Measurements from ENCODE around the gene RCCD1. TPM values are rescaled to one million over a fixed set of nuclear protein-coding genes. Genes with fewer than 3 reads are reported as not detected.

Gene RCCD1
- polyA plus RNA-seq, 1 donor from 2014 or later: 4.5 TPM

DNA sequence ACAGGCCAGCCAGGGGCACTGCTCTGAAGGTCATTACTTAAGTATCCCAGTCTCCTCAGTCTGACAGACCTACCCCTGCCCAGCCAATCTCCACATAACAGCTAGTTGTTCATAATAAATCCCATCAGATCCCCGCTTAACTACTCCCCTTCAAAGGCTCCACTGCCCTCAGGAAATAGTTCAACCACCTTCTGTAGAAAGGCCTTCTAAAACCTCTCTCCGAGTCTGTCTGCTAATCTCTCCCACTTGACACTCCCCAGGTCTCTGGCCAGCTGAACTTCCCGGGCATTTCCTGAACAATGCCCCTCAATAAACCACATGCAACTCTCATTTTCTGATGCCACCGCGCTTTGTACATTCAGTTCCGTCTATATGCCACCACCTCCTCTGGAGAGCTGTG, 33.6 kb downstream of the RCCD1 start (continued):
- TF ChIP-seq, protein P1, sequence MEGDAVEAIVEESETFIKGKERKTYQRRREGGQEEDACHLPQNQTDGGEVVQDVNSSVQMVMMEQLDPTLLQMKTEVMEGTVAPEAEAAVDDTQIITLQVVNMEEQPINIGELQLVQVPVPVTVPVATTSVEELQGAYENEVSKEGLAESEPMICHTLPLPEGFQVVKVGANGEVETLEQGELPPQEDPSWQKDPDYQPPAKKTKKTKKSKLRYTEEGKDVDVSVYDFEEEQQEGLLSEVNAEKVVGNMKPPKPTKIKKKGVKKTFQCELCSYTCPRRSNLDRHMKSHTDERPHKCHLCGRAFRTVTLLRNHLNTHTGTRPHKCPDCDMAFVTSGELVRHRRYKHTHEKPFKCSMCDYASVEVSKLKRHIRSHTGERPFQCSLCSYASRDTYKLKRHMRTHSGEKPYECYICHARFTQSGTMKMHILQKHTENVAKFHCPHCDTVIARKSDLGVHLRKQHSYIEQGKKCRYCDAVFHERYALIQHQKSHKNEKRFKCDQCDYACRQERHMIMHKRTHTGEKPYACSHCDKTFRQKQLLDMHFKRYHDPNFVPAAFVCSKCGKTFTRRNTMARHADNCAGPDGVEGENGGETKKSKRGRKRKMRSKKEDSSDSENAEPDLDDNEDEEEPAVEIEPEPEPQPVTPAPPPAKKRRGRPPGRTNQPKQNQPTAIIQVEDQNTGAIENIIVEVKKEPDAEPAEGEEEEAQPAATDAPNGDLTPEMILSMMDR (IDR thresholded peaks at IDR 0.05; ENCODE audit: poor library complexity, severe bottlenecking): no peak

DNA sequence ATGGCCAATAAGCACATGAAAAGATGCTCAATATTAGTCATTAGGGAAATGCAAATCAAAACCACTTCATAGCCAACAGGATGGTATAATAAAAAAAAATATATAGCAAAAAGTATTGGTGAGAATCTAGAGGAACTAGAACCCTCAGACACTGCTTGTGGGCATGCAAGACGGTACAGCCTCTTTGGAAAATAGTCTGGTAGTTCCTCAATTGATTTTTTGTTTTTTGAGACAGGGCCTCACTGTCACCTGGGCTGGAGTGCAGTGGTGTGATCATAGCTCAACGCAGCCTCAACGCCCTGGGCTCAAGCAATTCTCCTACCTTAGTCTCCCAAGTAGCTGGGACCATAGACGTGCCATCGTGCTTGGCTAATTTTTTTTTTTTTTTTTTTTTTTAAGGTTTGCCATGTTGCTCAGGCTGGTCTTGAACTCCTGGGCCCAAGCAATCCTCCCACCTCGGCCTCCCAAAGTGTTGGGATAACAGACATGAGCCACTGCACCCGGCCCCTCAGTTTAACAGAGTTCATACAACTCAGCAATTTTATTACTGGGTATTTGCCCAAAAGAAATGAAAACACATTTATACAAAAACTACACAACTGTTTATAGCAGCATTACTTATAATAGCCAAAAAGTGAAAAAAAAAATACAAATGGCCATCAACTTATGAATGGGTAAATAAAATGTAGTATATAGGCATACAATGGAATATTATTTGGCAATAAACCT, 34.5 kb downstream of the RCCD1 start:
- no peak overlapping the region for H2AFZ ChIP-seq (ENCODE audit: low read depth, low read length)
- TF ChIP-seq RAD21 (conservative IDR thresholded peaks at IDR 0.05): no peak
- TF ChIP-seq, protein P2, sequence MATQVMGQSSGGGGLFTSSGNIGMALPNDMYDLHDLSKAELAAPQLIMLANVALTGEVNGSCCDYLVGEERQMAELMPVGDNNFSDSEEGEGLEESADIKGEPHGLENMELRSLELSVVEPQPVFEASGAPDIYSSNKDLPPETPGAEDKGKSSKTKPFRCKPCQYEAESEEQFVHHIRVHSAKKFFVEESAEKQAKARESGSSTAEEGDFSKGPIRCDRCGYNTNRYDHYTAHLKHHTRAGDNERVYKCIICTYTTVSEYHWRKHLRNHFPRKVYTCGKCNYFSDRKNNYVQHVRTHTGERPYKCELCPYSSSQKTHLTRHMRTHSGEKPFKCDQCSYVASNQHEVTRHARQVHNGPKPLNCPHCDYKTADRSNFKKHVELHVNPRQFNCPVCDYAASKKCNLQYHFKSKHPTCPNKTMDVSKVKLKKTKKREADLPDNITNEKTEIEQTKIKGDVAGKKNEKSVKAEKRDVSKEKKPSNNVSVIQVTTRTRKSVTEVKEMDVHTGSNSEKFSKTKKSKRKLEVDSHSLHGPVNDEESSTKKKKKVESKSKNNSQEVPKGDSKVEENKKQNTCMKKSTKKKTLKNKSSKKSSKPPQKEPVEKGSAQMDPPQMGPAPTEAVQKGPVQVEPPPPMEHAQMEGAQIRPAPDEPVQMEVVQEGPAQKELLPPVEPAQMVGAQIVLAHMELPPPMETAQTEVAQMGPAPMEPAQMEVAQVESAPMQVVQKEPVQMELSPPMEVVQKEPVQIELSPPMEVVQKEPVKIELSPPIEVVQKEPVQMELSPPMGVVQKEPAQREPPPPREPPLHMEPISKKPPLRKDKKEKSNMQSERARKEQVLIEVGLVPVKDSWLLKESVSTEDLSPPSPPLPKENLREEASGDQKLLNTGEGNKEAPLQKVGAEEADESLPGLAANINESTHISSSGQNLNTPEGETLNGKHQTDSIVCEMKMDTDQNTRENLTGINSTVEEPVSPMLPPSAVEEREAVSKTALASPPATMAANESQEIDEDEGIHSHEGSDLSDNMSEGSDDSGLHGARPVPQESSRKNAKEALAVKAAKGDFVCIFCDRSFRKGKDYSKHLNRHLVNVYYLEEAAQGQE (IDR thresholded peaks at IDR 0.05; ENCODE audit: borderline replicate concordance): no peak
- H3K36me3 ChIP-seq (ENCODE audit: insufficient read depth, low read length): no peaks in the 10 kb centered on the region
- H3K9me2 ChIP-seq (ENCODE audit: insufficient read depth, low read length): no peaks in the 10 kb centered on the region
- no peaks in the 10 kb centered on the region for H3K9me3 ChIP-seq (ENCODE audit: low read length)
- no peaks in the 10 kb centered on the region for H3F3A ChIP-seq (ENCODE audit: insufficient read depth, low read length, poor library complexity, severe bottlenecking)
- H3K27ac ChIP-seq (ENCODE audit: low read length): no peak overlapping the region
- no peak overlapping the region for H3K4me3 ChIP-seq (ENCODE audit: low read length)
- no peak overlapping the region for H3K9ac ChIP-seq (ENCODE audit: low read length)
- H3K27me3 ChIP-seq (ENCODE audit: insufficient read depth, low read depth, low read length): no peaks in the 10 kb centered on the region
- no peak overlapping the region for H3K4me2 ChIP-seq (ENCODE audit: low read length)
- peaks cover 74% of the 10 kb centered on the region for H3K79me2 ChIP-seq (replicated peaks; ENCODE audit: insufficient read depth, low read length)
- H4K20me1 ChIP-seq (ENCODE audit: insufficient read depth): no peaks in the 10 kb centered on the region

DNA sequence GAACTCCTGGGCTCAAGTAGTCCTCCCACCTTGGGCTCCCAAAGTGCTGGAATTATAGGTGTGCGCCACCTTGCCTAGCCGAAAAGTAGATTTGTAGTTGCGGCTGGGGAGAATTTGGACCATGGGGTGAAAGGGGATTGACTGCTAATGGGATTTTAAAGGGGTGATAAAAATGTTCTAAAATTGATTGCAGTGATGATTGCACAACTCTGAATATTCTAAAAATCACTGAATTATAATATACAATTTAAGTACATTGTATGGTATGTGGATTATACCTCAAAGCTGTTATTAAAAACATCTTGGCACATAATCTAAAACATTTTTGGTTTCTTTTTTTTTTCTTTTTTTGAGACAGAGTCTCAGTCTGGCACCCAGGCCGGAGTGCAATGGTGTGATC, 35.8 kb downstream of the RCCD1 start:
- Histone ChIP-seq H3K9me3 (ENCODE audit: low read length) (no peaks in the 10 kb centered on the region), H3K9me2 (ENCODE audit: insufficient read depth, low read length) (no peaks in the 10 kb centered on the region), H3K27me3 (ENCODE audit: insufficient read depth, low read depth, low read length) (no peaks in the 10 kb centered on the region), H3K4me3 (ENCODE audit: low read length) (no peak overlapping the region), H3K36me3 (ENCODE audit: insufficient read depth, low read length) (no peaks in the 10 kb centered on the region), H3K79me2 (replicated peaks; ENCODE audit: insufficient read depth, low read length) (peaks cover 71% of the 10 kb centered on the region), H3K9ac (ENCODE audit: low read length) (no peak overlapping the region), H3K27ac (ENCODE audit: low read length) (no peak overlapping the region), H4K20me1 (ENCODE audit: insufficient read depth) (no peaks in the 10 kb centered on the region), H3F3A (ENCODE audit: insufficient read depth, low read length, poor library complexity, severe bottlenecking) (no peaks in the 10 kb centered on the region), H2AFZ (ENCODE audit: low read depth, low read length) (no peak overlapping the region), H3K4me2 (ENCODE audit: low read length) (no peak overlapping the region)
- TF ChIP-seq, protein P2 (IDR thresholded peaks at IDR 0.05; ENCODE audit: borderline replicate concordance): no peak
- no peak for TF ChIP-seq EP300 (conservative IDR thresholded peaks at IDR 0.05; ENCODE audit: poor library complexity, severe bottlenecking)
- TF ChIP-seq, protein P1 (IDR thresholded peaks at IDR 0.05; ENCODE audit: poor library complexity, severe bottlenecking): no peak
- no peak for TF ChIP-seq RAD21 (conservative IDR thresholded peaks at IDR 0.05)
- TF ChIP-seq TAF1 (IDR thresholded peaks at IDR 0.05; ENCODE audit: low read depth): no peak
- no peak for TF ChIP-seq POLR2AphosphoS5 (IDR thresholded peaks at IDR 0.05)
- no peak for TF ChIP-seq SMC3 (conservative IDR thresholded peaks at IDR 0.05; ENCODE audit: poor library complexity)
- no peak for TF ChIP-seq EZH2 (IDR thresholded peaks at IDR 0.05; ENCODE audit: borderline replicate concordance, insufficient read depth, low read length, poor library complexity, severe bottlenecking)
- no peak for TF ChIP-seq MXI1 (conservative IDR thresholded peaks at IDR 0.05; ENCODE audit: poor library complexity, severe bottlenecking)

All from neural cell (in vitro differentiated cells).